KOPT-K1 (cell line): ENCODE measurements around the gene KANSL1.

ENCODE experiments used
- H3K27ac ChIP-seq: fragments of 200-600 bp; sonication (generic); 2 replicates; pipeline ENCODE4 v1.5.1; 2016; ENCODE audit warnings: antibody characterized with exemption, mild to moderate bottlenecking, low read depth, low read length; ENCODE audit not compliant: poor library complexity, severe bottlenecking
- H3K36me3 ChIP-seq: fragments of 200-600 bp; sonication (generic); 2 replicates; pipeline ENCODE4 v1.5.1; 2017; ENCODE audit warnings: antibody characterized with exemption, mild to moderate bottlenecking, low read length, moderate library complexity; ENCODE audit not compliant: insufficient read depth
- H3K9me3 ChIP-seq: fragments of 200-600 bp; sonication (generic); 2 replicates; pipeline ENCODE4 v1.5.1; 2017; ENCODE audit warnings: antibody characterized with exemption, low read length, mild to moderate bottlenecking; ENCODE audit not compliant: insufficient read depth, poor library complexity, severe bottlenecking

Gene KANSL1

GRCh38 chr17:45992175-45992574 is 201.1 kb downstream of the KANSL1 start:
- Histone ChIP-seq H3K27ac (no peak overlapping the region), H3K9me3 (no peaks in the 10 kb centered on the region), H3K36me3 (no peaks in the 10 kb centered on the region)

- Histone ChIP-seq H3K9me3 (no peaks in the 10 kb centered on the region), H3K36me3 (no peaks in the 10 kb centered on the region), H3K27ac (no peak overlapping the region)
Observed at GRCh38 chr17:45991341-45991740, 201.9 kb downstream of the KANSL1 start.

- H3K36me3 ChIP-seq: no peaks in the 10 kb centered on the region
- no peaks in the 10 kb centered on the region for H3K9me3 ChIP-seq
- no peak overlapping the region for H3K27ac ChIP-seq
Observed at GRCh38 chr17:45990886-45991285, 202.3 kb downstream of the KANSL1 start.

GRCh38 chr17:45989759-45990158 is 203.5 kb downstream of the KANSL1 start:
- H3K9me3 ChIP-seq: no peaks in the 10 kb centered on the region
- no peaks in the 10 kb centered on the region for H3K36me3 ChIP-seq
- H3K27ac ChIP-seq: no peak overlapping the region

- no peaks in the 10 kb centered on the region for H3K36me3 ChIP-seq
- no peak overlapping the region for H3K27ac ChIP-seq
- no peaks in the 10 kb centered on the region for H3K9me3 ChIP-seq
Observed at GRCh38 chr17:45987706-45988105, 205.5 kb downstream of the KANSL1 start.

- H3K36me3 ChIP-seq: no peaks in the 10 kb centered on the region
- H3K27ac ChIP-seq: no peak overlapping the region
- no peaks in the 10 kb centered on the region for H3K9me3 ChIP-seq
Observed at GRCh38 chr17:45986056-45986455, 207.2 kb downstream of the KANSL1 start.

GRCh38 chr17:45985447-45985846 is 207.8 kb downstream of the KANSL1 start:
- Histone ChIP-seq H3K27ac (no peak overlapping the region), H3K9me3 (no peaks in the 10 kb centered on the region), H3K36me3 (no peaks in the 10 kb centered on the region)

- no peaks in the 10 kb centered on the region for H3K9me3 ChIP-seq
- no peaks in the 10 kb centered on the region for H3K36me3 ChIP-seq
- no peak overlapping the region for H3K27ac ChIP-seq
Observed at GRCh38 chr17:45984368-45984767, 208.9 kb downstream of the KANSL1 start.

GRCh38 chr17:45983614-45984310 is 209.5 kb downstream of the KANSL1 start:
- no peaks in the 10 kb centered on the region for H3K9me3 ChIP-seq
- H3K36me3 ChIP-seq: no peaks in the 10 kb centered on the region

GRCh38 chr17:45982791-45983613 is 210.2 kb downstream of the KANSL1 start:
- H3K9me3 ChIP-seq: no peaks in the 10 kb centered on the region
- H3K27ac ChIP-seq: no peak overlapping the region
- H3K36me3 ChIP-seq: no peaks in the 10 kb centered on the region

More at GRCh38 chr17:45983614-45984310, 209.5 kb downstream of the KANSL1 start:
- H3K27ac ChIP-seq: no peak overlapping the region

GRCh38 chr17:45981306-45981705 is 211.9 kb downstream of the KANSL1 start:
- H3K9me3 ChIP-seq: no peaks in the 10 kb centered on the region

GRCh38 chr17:45980855-45981254 is 212.4 kb downstream of the KANSL1 start:
- H3K9me3 ChIP-seq: no peaks in the 10 kb centered on the region
- H3K36me3 ChIP-seq: no peaks in the 10 kb centered on the region
- H3K27ac ChIP-seq: no peak overlapping the region

More at GRCh38 chr17:45981306-45981705, 211.9 kb downstream of the KANSL1 start:
- Histone ChIP-seq H3K27ac (no peak overlapping the region), H3K36me3 (no peaks in the 10 kb centered on the region)
